Nucleus accumbens (tissue), 56 donors: ENCODE data around the gene PLAAT2.
"Not testable (repeated sequence)": the region's sequence is repeated elsewhere in the genome, so short reads cannot be mapped to it uniquely, and the experiment has no call there.

Experiments used
- DNase-seq, 56 donors: peaks; one replicate each; lab custom pipeline; 2025; lab: John Stamatoyannopoulos, UW

Gene PLAAT2

GRCh38 chr11:63563201-63564055 lies at the start of gene PLAAT2:
Gene PLAAT2 (minus strand): TSS chr11:63563379. CDS start chr11:63563324, 55 bp downstream.
- no peak for DNase-seq

GRCh38 chr11:63612181-63612580 lies 49.0 kb upstream of the PLAAT2 start:
- DNase-seq, result no peak

GRCh38 chr11:63611395-63611747 lies 48.2 kb upstream of the PLAAT2 start:
- no peak for DNase-seq

GRCh38 chr11:63610604-63611394 lies 47.6 kb upstream of the PLAAT2 start:
- peak in 27 of 56 donors; percentile 16 to 67 (median 40) for DNase-seq

GRCh38 chr11:63609971-63610580 lies 46.9 kb upstream of the PLAAT2 start:
- DNase-seq, result peak in 7 of 56 donors; percentile 11 to 65 (median 34)

- DNase-seq, result peak in 27 of 56 donors; percentile 10 to 65 (median 36)
These were observed 46.4 kb upstream of the PLAAT2 start for GRCh38 chr11:63609536-63609935.

- DNase-seq, result no peak
These were observed 45.5 kb upstream of the PLAAT2 start for GRCh38 chr11:63608353-63609345.

- peak in 50 of 56 donors; percentile 27 to 89 (median 72) for DNase-seq
These were observed 40.0 kb upstream of the PLAAT2 start for GRCh38 chr11:63603180-63603518.

- not testable (repeated sequence) for DNase-seq
These were observed 39.4 kb upstream of the PLAAT2 start for GRCh38 chr11:63602290-63603179.

- DNase-seq, result peak in 25 of 56 donors; percentile 6 to 63 (median 34)
These were observed 36.3 kb upstream of the PLAAT2 start for GRCh38 chr11:63599211-63600122.

GRCh38 chr11:63598556-63598955 lies 35.4 kb upstream of the PLAAT2 start:
- no peak for DNase-seq

- DNase-seq, result peak in 14 of 56 donors; percentile 20 to 70 (median 30)
These were observed 32.1 kb upstream of the PLAAT2 start for GRCh38 chr11:63595296-63595695.

- peak in 26 of 56 donors; percentile 9 to 61 (median 40) for DNase-seq
These were observed 29.8 kb upstream of the PLAAT2 start for GRCh38 chr11:63592975-63593395.

GRCh38 chr11:63590024-63590788 lies 27.0 kb upstream of the PLAAT2 start:
- DNase-seq, result no peak

GRCh38 chr11:63589000-63589399 lies 25.8 kb upstream of the PLAAT2 start:
- DNase-seq, result no peak

- no peak for DNase-seq
These were observed 23.4 kb upstream of the PLAAT2 start for GRCh38 chr11:63586451-63587166.
